ENCODE data around the gene ADIPOQ.

- no peak for TF ChIP-seq ATF3 (IDR thresholded peaks at IDR 0.05)
- TF ChIP-seq, protein P1, sequence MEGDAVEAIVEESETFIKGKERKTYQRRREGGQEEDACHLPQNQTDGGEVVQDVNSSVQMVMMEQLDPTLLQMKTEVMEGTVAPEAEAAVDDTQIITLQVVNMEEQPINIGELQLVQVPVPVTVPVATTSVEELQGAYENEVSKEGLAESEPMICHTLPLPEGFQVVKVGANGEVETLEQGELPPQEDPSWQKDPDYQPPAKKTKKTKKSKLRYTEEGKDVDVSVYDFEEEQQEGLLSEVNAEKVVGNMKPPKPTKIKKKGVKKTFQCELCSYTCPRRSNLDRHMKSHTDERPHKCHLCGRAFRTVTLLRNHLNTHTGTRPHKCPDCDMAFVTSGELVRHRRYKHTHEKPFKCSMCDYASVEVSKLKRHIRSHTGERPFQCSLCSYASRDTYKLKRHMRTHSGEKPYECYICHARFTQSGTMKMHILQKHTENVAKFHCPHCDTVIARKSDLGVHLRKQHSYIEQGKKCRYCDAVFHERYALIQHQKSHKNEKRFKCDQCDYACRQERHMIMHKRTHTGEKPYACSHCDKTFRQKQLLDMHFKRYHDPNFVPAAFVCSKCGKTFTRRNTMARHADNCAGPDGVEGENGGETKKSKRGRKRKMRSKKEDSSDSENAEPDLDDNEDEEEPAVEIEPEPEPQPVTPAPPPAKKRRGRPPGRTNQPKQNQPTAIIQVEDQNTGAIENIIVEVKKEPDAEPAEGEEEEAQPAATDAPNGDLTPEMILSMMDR (IDR thresholded peaks at IDR 0.05; ENCODE audit: low read depth, low read length, missing input control), result no peak
- no peak for TF ChIP-seq YY1 (IDR thresholded peaks at IDR 0.05)
- TF ChIP-seq MAX (IDR thresholded peaks at IDR 0.05), result no peak
- no peak for TF ChIP-seq SP1 (IDR thresholded peaks at IDR 0.05)
- TF ChIP-seq RAD21 (IDR thresholded peaks at IDR 0.05), result no peak
- TF ChIP-seq GABPA (IDR thresholded peaks at IDR 0.05 in 1 of 2, conservative IDR thresholded peaks at IDR 0.05 in 1 of 2), result no peak
- no peak for TF ChIP-seq JUND (IDR thresholded peaks at IDR 0.05)
- no peak for TF ChIP-seq TAF1 (conservative IDR thresholded peaks at IDR 0.05)
- no peak for TF ChIP-seq ZBTB33 (IDR thresholded peaks at IDR 0.05)
These were observed 42.2 kb upstream of the ADIPOQ start for GRCh38 chr3:186800285-186800684.

Measured in liver (tissue), 3 donors.